ENCODE data around the gene SRF.
"Not testable (repeated sequence)": the region's sequence is repeated elsewhere in the genome, so short reads cannot be mapped to it uniquely, and the experiment has no call there.

SRF gene

GRCh38 chr6:43170931-43171706, at the start of gene SRF:
Gene SRF (plus strand): TSS chr6:43171269. CDS start chr6:43171657, 388 bp downstream.
- peak; percentile 100 for DNase-seq (ENCODE audit: low read depth)

- no peak for DNase-seq (ENCODE audit: low read depth)
Observed at GRCh38 chr6:43122146-43122545, 48.9 kb upstream of the SRF start.

GRCh38 chr6:43123461-43124314, 47.4 kb upstream of the SRF start:
- DNase-seq (ENCODE audit: low read depth) = no peak

- no peak for DNase-seq (ENCODE audit: low read depth)
Observed at GRCh38 chr6:43124481-43124880, 46.6 kb upstream of the SRF start.

- DNase-seq (ENCODE audit: low read depth) = peak; percentile 79
Observed at GRCh38 chr6:43125119-43125518, 46.0 kb upstream of the SRF start.

- DNase-seq (ENCODE audit: low read depth) = peak; percentile 39
Observed at GRCh38 chr6:43125555-43125954, 45.5 kb upstream of the SRF start.

- DNase-seq (ENCODE audit: low read depth) = no peak
Observed at GRCh38 chr6:43127180-43127579, 43.9 kb upstream of the SRF start.

- DNase-seq (ENCODE audit: low read depth) = no peak
Observed at GRCh38 chr6:43127877-43128276, 43.2 kb upstream of the SRF start.

- no peak for DNase-seq (ENCODE audit: low read depth)
Observed at GRCh38 chr6:43128926-43129325, 42.1 kb upstream of the SRF start.

- DNase-seq (ENCODE audit: low read depth) = peak; percentile 43
Observed at GRCh38 chr6:43129434-43130194, 41.5 kb upstream of the SRF start.

GRCh38 chr6:43130429-43130828, 40.6 kb upstream of the SRF start:
- DNase-seq (ENCODE audit: low read depth) = no peak

- DNase-seq (ENCODE audit: low read depth) = not testable (repeated sequence)
Observed at GRCh38 chr6:43131379-43131778, 39.7 kb upstream of the SRF start.

- no peak for DNase-seq (ENCODE audit: low read depth)
Observed at GRCh38 chr6:43138267-43138666, 32.8 kb upstream of the SRF start.

GRCh38 chr6:43139973-43140372, 31.1 kb upstream of the SRF start:
- DNase-seq (ENCODE audit: low read depth) = not testable (repeated sequence)

GRCh38 chr6:43141644-43142043, 29.4 kb upstream of the SRF start:
- DNase-seq (ENCODE audit: low read depth) = no peak

GRCh38 chr6:43142101-43142500, 29.0 kb upstream of the SRF start:
- DNase-seq (ENCODE audit: low read depth) = no peak

- DNase-seq (ENCODE audit: low read depth) = peak; percentile 88
Observed at GRCh38 chr6:43143235-43144128, 27.6 kb upstream of the SRF start.

- no peak for DNase-seq (ENCODE audit: low read depth)
Observed at GRCh38 chr6:43144879-43145278, 26.2 kb upstream of the SRF start.

GRCh38 chr6:43146261-43146660, 24.8 kb upstream of the SRF start:
- DNase-seq (ENCODE audit: low read depth) = no peak

- no peak for DNase-seq (ENCODE audit: low read depth)
Observed at GRCh38 chr6:43146709-43147688, 24.1 kb upstream of the SRF start.

Data from iris pigment epithelial cell (primary cell).